ENCODE results near the gene AMHR2.
"Not testable (repeated sequence)": the region's sequence is repeated elsewhere in the genome, so short reads cannot be mapped to it uniquely, and the experiment has no call there.

The AMHR2 gene

GRCh38 chr12:53423597-53423996 lies at the start of gene AMHR2:
TSS of gene AMHR2 (plus strand) at chr12:53423855. CDS start at chr12:53423935, 80 bp downstream.
- DNase-seq (ENCODE audit: low read depth in 3 of 3, low spot score in 1 of 3), result no peak

- DNase-seq (ENCODE audit: low read depth in 3 of 3, low spot score in 1 of 3), result not testable (repeated sequence)
These were observed 49.4 kb upstream of the AMHR2 start for GRCh38 chr12:53374277-53374676.

GRCh38 chr12:53376747-53377146 lies 46.9 kb upstream of the AMHR2 start:
- DNase-seq (ENCODE audit: low read depth in 3 of 3, low spot score in 1 of 3), result no peak

- DNase-seq (ENCODE audit: low read depth in 3 of 3, low spot score in 1 of 3), result no peak
These were observed 45.4 kb upstream of the AMHR2 start for GRCh38 chr12:53378222-53378621.

GRCh38 chr12:53378724-53379388 lies 44.8 kb upstream of the AMHR2 start:
- no peak for DNase-seq (ENCODE audit: low read depth in 3 of 3, low spot score in 1 of 3)

- peak; percentile 70 to 99 (median 97) for DNase-seq (ENCODE audit: low read depth in 3 of 3, low spot score in 1 of 3)
These were observed 44.1 kb upstream of the AMHR2 start for GRCh38 chr12:53379389-53380103.

- peak; percentile 68 to 98 (median 71) for DNase-seq (ENCODE audit: low read depth in 3 of 3, low spot score in 1 of 3)
These were observed 43.4 kb upstream of the AMHR2 start, which contains the start of gene SP1 for GRCh38 chr12:53380104-53380793. TSS of gene SP1 (plus strand) at chr12:53380176. CDS start at chr12:53380292, 116 bp downstream.

- DNase-seq (ENCODE audit: low read depth in 3 of 3, low spot score in 1 of 3), result no peak
These were observed 42.6 kb upstream of the AMHR2 start for GRCh38 chr12:53380794-53381730.

GRCh38 chr12:53381731-53382630 lies 41.7 kb upstream of the AMHR2 start:
- no peak for DNase-seq (ENCODE audit: low read depth in 3 of 3, low spot score in 1 of 3)

GRCh38 chr12:53383258-53383657 lies 40.4 kb upstream of the AMHR2 start:
- DNase-seq (ENCODE audit: low read depth in 3 of 3, low spot score in 1 of 3), result no peak

GRCh38 chr12:53386381-53386780 lies 37.3 kb upstream of the AMHR2 start:
- not testable (repeated sequence) for DNase-seq (ENCODE audit: low read depth in 3 of 3, low spot score in 1 of 3)

GRCh38 chr12:53388932-53389331 lies 34.7 kb upstream of the AMHR2 start:
- DNase-seq (ENCODE audit: low read depth in 3 of 3, low spot score in 1 of 3), result no peak

GRCh38 chr12:53389702-53390101 lies 34.0 kb upstream of the AMHR2 start:
- no peak for DNase-seq (ENCODE audit: low read depth in 3 of 3, low spot score in 1 of 3)

- no peak for DNase-seq (ENCODE audit: low read depth in 3 of 3, low spot score in 1 of 3)
These were observed 31.9 kb upstream of the AMHR2 start for GRCh38 chr12:53391724-53392123.

GRCh38 chr12:53399896-53400295 lies 23.8 kb upstream of the AMHR2 start:
- no peak for DNase-seq (ENCODE audit: low read depth in 3 of 3, low spot score in 1 of 3)

GRCh38 chr12:53402351-53402750 lies 21.3 kb upstream of the AMHR2 start:
- DNase-seq (ENCODE audit: low read depth in 3 of 3, low spot score in 1 of 3), result not testable (repeated sequence)

GRCh38 chr12:53402871-53403270 lies 20.8 kb upstream of the AMHR2 start:
- DNase-seq (ENCODE audit: low read depth in 3 of 3, low spot score in 1 of 3), result no peak

- no peak for DNase-seq (ENCODE audit: low read depth in 3 of 3, low spot score in 1 of 3)
These were observed 12.7 kb upstream of the AMHR2 start for GRCh38 chr12:53410951-53411350.

- DNase-seq (ENCODE audit: low read depth in 3 of 3, low spot score in 1 of 3), result no peak
These were observed 10.0 kb upstream of the AMHR2 start for GRCh38 chr12:53413485-53414204.
